DOHH2 (cell line): ENCODE measurements around the gene TMEM273.

ENCODE experiments used
- EZH2phosphoT487 ChIP-seq: fragments of 200-600 bp; sonication (generic); IDR thresholded peaks from 2 replicates; pipeline ENCODE4 v1.6.1; 2017; ENCODE audit warnings: borderline replicate concordance, mild to moderate bottlenecking, antibody characterized with exemption, low read length, moderate library complexity, mixed read lengths
- TF ChIP-seq, protein P1 (sequence below): fragments of 200-600 bp; sonication (generic); IDR thresholded peaks from one replicate; pipeline ENCODE4 v1.5.1; 2014; ENCODE audit warnings: antibody characterized with exemption, mild to moderate bottlenecking, low read depth, low read length; ENCODE audit not compliant: poor library complexity, severe bottlenecking

DNA sequence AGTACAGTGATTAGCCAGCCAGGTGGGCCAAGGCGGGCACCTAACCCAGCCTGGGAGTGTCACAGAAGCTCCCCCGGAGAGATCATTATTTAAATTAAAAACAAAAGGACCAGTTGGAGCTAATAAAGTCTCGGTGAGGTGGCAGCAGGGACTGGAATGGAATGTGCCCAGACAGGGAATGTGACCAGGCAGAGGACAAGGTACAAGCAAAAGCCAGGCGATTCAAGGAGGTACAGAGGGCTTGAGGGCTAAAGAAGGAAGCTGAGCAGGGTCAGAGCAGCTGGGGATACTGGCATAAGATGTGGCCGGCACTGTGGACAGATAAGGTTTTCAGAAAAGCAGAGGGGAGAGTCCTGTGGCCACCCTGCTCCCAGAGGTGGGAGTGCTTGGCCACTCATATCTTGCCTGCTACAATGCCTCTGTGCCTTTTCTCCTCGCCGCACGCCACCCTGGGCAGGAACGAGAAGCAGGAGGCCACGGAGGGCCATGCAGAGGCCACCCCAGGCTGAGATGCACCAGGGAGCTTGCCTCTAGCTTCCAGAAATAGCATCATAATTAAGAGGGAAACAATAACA lies 13.2 kb downstream of the TMEM273 start:
- TF ChIP-seq, protein P1, sequence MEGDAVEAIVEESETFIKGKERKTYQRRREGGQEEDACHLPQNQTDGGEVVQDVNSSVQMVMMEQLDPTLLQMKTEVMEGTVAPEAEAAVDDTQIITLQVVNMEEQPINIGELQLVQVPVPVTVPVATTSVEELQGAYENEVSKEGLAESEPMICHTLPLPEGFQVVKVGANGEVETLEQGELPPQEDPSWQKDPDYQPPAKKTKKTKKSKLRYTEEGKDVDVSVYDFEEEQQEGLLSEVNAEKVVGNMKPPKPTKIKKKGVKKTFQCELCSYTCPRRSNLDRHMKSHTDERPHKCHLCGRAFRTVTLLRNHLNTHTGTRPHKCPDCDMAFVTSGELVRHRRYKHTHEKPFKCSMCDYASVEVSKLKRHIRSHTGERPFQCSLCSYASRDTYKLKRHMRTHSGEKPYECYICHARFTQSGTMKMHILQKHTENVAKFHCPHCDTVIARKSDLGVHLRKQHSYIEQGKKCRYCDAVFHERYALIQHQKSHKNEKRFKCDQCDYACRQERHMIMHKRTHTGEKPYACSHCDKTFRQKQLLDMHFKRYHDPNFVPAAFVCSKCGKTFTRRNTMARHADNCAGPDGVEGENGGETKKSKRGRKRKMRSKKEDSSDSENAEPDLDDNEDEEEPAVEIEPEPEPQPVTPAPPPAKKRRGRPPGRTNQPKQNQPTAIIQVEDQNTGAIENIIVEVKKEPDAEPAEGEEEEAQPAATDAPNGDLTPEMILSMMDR = no peak
- TF ChIP-seq EZH2phosphoT487 = no peak
